Measurements from ENCODE around the gene DOCK1.
"Not testable (repeated sequence)": the region's sequence is repeated elsewhere in the genome, so short reads cannot be mapped to it uniquely, and the experiment has no call there.

Gene DOCK1

GRCh38 chr10:127293640-127294039 lies 388.4 kb downstream of the DOCK1 start:
- DNase-seq, result no peak

- DNase-seq, result no peak
Measured at GRCh38 chr10:127296696-127297095, 391.5 kb downstream of the DOCK1 start.

- no peak for DNase-seq
Measured at GRCh38 chr10:127298381-127298780, 393.2 kb downstream of the DOCK1 start.

DNA sequence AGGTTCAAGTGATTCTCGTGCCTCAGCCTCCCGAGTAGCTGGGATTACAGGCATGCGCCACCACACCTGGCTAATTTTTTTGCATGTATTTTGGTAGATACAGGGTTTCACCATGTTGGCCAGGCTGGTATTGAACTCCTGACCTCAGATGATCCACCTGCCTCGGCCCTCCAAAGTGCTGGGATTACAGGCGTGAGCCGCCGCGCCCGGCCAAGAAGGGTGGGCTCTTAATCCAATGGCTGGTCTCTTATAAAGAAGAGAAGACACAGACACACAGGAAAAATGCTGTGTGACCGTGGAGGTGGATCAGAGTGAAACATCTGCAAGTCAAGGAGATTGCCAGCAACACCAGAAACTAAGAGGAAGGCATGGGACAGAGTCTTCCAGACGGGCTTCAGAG lies 394.0 kb downstream of the DOCK1 start:
- not testable (repeated sequence) for DNase-seq

DNA sequence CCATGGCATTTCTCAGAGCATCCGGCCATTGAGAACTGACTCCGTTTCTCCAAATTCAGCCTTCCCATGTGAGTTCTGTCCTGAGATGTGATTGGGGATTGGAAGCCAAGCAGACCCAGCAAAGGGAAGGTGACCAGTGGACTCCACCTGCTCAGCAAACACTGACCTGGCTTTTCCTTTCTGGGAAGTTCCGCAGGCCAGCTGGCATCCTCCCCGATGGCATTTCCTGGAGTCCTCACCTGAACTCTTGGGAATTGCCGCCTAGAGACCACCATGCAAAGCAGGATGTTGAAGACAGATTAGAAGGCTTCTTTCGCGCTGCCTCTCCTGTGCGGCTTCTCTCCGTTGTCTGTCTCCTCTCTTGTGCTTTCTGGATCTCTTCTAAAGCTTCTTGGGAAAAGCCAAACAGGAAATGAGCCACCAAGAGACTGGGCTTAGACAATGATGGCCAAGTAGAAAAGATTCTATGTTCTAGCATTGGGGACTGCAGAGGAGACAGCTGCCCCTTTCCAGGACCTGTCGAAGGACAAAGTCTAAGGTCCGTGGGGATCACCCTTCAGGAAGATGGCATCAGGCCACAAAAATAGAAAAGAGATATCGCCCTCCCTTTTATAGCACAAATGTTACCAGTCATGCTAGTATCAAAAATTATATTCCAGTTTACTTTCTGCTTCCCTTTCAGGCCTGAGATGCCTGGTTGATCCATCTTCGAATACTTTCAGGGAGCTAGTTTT lies 394.9 kb downstream of the DOCK1 start:
- DNase-seq, result no peak

- no peak for DNase-seq
Measured at GRCh38 chr10:127300868-127301321, 395.7 kb downstream of the DOCK1 start.

DNA sequence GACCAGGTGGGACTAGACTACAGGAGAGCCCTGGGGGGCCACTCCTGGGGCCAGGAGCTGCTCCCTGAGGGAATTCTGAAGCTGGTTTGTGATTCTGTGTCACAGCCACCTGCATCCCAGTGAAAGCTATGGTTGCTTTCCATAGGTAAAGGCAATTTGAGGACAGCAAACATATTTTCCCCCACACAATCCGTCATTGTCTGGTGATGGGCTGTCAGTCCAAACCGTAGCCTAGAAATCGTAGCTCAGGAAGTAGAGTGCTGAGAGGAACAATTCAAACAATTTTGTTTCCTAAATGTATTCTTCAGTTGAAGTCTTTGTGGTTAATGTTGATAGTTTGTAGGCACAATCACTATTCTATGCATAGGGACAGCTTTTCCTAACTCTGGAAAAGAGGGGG lies 397.1 kb downstream of the DOCK1 start:
- DNase-seq, result no peak

DNA sequence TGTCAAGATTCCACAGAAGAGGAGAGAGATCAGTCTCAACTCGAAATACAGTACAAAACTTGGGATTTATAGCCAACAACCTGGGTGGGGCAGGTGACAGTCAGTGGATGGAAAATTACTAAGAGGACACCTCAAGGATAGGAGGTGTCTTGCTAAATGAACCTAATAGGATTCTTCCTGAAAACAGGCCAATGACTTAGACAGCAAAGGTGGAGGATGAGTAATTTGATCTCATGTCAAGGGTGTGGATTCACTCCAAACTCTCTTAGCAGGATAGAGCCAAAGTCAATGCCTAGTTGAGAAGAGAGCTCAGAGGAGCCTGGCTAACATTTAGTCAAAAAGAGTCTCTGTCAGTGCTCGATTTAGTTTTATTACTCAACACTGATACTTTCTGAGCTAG lies 397.9 kb downstream of the DOCK1 start:
- no peak for DNase-seq

DNA sequence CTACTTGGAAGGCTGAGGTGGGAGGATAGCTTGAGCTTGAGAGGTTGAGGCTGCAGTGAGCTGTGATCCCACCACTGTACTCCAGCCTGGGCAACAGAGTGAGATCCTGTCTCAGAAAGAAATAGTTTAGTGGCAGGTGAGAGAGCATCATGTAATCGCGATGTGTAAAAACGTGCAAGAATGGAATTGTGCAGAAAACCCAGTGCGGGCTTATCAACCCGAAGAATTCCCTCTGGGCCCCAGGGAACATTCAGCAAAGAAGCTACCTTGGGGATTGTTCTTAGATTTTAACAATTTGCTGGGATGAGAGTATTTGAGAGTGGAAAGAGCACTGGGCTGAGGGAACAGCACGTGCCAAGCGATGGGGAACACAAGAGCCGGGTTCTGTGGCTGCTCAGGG lies 398.5 kb downstream of the DOCK1 start:
- DNase-seq, result no peak

DNA sequence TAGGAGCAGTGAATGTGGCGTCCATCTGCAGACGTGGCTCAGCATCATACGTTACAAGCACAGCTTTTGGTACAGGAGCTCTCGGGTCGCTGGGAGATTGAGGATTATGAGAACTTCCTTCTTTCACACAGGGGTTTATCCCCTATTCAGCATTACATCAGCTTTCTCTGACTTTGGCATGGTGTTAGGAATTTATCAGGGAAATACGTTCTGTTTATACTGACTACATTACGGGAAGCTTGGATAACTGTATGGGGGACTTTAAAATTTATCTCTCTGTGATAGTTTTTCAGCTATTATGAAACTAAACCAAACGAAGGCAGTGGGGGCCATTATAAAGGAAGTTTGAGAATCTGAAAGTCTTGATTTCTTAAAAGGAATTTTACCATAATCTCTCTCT lies 401.3 kb downstream of the DOCK1 start:
- no peak for DNase-seq

- no peak for DNase-seq
Measured at GRCh38 chr10:127307338-127307737, 402.1 kb downstream of the DOCK1 start.

GRCh38 chr10:127308031-127308430 lies 402.8 kb downstream of the DOCK1 start:
- DNase-seq, result no peak

- DNase-seq, result not testable (repeated sequence)
Measured at GRCh38 chr10:127309619-127310018, 404.4 kb downstream of the DOCK1 start.

GRCh38 chr10:127310430-127310829 lies 405.2 kb downstream of the DOCK1 start:
- no peak for DNase-seq

DNA sequence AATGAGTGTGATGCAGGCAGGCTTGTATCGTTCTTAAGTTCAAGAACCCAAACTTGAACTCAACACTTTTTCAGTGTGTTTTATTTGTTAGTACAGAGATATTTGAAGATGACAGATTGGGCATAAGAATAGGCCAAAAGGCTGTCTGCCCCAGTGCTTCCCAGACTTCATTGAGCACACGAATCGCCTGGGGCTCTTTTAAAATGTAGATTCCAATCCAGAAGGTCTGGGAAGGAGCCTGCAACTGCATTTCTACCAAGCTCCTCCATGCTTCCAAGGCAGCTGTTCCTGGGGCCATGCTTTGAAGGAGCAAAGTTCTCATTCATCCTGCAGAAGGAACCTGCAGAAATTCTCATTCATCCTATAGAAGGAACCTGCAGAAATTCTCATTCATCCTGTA lies 405.7 kb downstream of the DOCK1 start:
- no peak for DNase-seq

GRCh38 chr10:127313996-127314700 lies 408.9 kb downstream of the DOCK1 start:
- no peak for DNase-seq

DNA sequence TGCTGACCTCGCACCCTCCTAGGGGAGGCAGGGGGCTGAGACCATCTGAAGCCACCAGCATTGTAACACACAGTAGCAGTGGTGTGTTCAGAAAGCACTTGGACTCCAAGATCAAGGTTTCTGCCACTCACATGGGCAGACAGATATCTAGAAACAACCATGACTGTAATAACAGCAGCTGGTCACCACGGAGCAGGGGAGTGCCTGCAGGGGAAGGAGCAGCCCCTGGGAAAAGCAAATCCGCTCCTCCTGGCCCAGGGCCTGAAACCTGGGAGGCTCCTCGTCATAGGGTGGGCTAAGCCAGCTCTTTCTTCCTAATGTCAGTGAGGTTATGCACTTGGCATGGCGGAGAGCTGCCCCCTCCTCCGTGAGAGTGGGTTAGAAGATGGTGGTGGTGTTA lies 409.6 kb downstream of the DOCK1 start:
- no peak for DNase-seq

DNA sequence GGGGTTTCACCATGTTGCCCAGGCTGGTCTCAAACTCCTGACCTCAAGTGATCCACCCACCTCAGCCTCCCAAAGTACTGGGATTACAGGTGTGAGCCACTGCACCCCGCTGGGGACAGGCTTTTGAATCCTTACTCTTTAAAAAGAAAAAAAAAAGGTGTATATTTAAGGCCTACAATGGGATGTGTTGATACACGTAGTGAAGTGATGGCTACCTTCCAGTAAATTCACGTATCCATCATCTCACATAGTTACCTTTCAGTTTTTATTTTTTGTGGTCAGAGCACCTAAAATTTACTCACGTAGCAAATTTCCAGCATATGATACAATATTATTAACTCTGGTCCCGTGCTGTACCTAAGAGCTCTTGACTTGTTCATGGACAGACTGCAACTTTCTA lies 410.7 kb downstream of the DOCK1 start:
- no peak for DNase-seq

GRCh38 chr10:127318396-127318795 lies 413.2 kb downstream of the DOCK1 start:
- DNase-seq, result no peak

DNA sequence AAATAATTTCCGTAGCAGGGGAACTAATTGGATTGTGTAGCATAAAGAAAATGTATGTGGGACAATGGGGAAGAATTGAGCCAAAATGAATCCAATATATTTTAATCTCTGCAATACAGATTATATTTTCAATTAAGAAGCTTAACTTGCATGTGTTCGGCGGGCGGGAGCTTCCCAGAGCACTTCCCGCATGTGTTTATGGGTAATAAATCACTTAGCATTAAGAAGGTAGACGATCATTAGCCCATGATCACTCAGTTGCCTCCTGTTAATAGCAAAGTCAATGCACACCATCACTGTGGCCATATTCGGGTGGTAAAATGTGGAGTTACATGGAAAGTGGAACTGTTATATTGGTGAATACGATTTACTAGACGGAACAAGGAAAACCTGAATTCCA lies 414.0 kb downstream of the DOCK1 start:
- no peak for DNase-seq

GRCh38 chr10:127319691-127320090 lies 414.5 kb downstream of the DOCK1 start:
- no peak for DNase-seq

DNA sequence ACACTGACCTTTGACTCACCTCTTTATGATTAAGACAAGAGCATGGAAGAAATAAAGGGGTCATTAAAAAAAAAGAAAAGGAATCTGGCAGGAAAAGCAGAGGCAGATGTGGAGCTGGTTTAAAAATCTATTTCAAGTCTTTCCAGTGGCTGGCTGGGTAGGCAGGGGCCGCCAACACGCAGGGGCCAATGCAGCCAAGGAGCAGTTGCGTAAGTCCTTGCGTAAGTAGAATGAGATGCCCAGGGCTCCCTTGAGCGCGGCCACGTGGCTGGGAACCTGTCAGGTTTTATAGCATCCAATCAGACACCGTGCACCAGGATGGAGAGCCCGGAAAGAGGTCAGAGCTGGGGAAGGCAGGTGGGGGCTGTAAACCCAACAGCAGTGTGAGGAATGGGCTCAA lies 414.9 kb downstream of the DOCK1 start:
- DNase-seq, result no peak

DNA sequence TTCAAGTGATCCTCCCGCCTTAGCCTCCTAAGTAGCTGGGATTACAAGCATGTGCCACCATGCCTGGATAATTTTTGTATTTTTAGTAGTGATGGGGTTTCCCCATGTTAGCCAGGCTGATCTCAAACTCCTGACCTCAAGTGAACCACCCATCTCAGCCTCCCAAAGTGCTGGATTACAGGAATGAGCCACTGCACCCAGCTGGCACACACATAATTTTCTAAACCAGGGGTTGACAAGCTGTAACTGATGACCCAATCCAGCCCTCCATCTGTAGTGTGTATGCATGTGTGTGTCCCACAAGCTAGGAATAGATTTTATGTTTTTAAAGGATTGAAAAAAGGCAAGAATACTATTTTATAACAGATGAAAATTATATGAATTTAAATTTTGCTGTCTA lies 417.1 kb downstream of the DOCK1 start:
- DNase-seq, result no peak

DNA sequence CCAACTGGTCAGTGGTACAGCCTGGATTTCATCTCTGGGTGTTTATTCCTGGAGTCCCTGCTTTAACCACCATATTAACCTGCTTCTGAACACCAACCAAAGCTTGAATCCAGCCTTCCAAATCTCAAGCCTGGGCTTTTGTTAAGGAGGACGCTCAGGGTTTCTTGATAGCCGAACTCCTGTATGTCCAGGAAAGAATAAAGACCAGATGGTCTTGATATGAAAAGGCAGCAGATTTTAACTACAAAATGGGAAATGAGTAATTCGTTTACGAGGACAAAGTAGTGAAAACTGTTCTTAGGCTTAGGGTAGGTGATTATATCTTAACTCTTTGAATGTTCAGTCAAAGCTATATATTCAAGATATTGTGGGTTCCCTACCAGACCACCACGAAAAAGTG lies 420.3 kb downstream of the DOCK1 start:
- DNase-seq, result no peak

- no peak for DNase-seq
Measured at GRCh38 chr10:127326883-127327282, 421.7 kb downstream of the DOCK1 start.

All from NCI-H1694 treated with DMSO at 0.1 percent for 48 hours (cell line).